Duodenal mucosa (tissue), 2 donors: Measurements from ENCODE around the gene PARN.
"Not testable (repeated sequence)": the region's sequence is repeated elsewhere in the genome, so short reads cannot be mapped to it uniquely, and the experiment has no call there.

Experiments
- H3K27ac ChIP-seq: one replicate; pipeline ENCODE4 v1.7.0; 2013; ENCODE audit warnings: low read depth, low read length
- H3K27me3 ChIP-seq, 2 donors: one replicate each; pipeline ENCODE4 v1.7.0; 2013; ENCODE audit warnings: low read length in 2 of 2, control low read depth in 1 of 2; ENCODE audit not compliant: insufficient read depth in 2 of 2, control insufficient read depth in 1 of 2
- H3K36me3 ChIP-seq, 2 donors: one replicate each; pipeline ENCODE4 v1.7.0; 2013; ENCODE audit warnings: low read length in 2 of 2, control low read depth in 1 of 2; ENCODE audit not compliant: insufficient read depth in 2 of 2, control insufficient read depth in 1 of 2
- H3K4me1 ChIP-seq, 2 donors: one replicate each; pipeline ENCODE4 v1.7.0; 2013; ENCODE audit warnings: low read length in 2 of 2, control low read depth in 1 of 2; ENCODE audit not compliant: insufficient read depth in 2 of 2, control insufficient read depth in 1 of 2
- H3K4me3 ChIP-seq, 2 donors: one replicate each; pipeline ENCODE4 v1.7.0; 2013; ENCODE audit warnings: low read length in 2 of 2, low read depth in 1 of 2
- H3K9ac ChIP-seq, 2 donors: one replicate each; pipeline ENCODE4 v1.7.0; 2013; ENCODE audit warnings: low read length in 2 of 2, low read depth in 1 of 2
- H3K9me3 ChIP-seq, 2 donors: one replicate each; pipeline ENCODE4 v1.7.0; 2013; ENCODE audit warnings: low read length in 2 of 2, control low read depth in 1 of 2; ENCODE audit not compliant: control insufficient read depth in 1 of 2

PARN gene

GRCh38 chr16:14434860-14435259 lies 195.2 kb downstream of the PARN start:
- Histone ChIP-seq H3K9me3 (no peaks in the 10 kb centered on the region), H3K27me3 (no peaks in the 10 kb centered on the region), H3K36me3 (peaks cover 0 to 17% of the 10 kb centered on the region in 2 donors), H3K4me1 (no peaks in the 10 kb centered on the region), H3K27ac (no peak overlapping the region), H3K4me3 (no peak overlapping the region), H3K9ac (no peak overlapping the region)

DNA sequence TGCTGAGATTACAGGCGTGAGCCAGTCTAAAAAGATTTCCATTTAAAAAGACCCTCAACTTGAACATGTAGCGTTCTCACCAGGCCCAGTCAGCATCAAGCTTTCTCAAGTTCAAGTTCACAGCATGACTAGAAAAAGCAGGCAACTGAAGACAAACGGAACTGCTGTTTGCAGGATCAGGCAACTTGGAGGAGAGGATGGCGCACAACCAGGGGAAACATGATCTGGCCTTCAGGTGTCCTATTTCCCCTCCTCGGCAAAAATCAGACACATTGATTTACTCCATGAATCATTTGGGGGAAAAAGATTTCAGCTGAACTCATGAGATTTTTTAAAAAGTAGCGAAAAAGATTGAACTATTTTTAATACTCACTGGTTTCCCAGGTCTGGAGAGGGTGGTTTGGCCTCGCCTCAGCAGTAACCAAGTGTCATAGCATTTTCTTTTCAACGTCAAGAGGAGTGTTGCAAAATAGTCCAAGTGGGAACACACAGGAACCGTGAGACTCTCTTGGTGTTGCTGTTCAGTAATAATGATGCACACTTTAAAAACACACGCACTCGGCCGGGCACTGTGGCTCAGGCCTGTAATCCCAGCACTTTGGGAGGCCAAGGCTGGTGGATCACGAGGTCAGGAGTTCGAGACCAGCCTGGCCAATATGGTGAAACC lies 201.0 kb downstream of the PARN start:
- not testable (repeated sequence) for H3K9me3 ChIP-seq, H3K36me3 ChIP-seq, H3K27me3 ChIP-seq, H3K9ac ChIP-seq, H3K4me3 ChIP-seq, H3K27ac ChIP-seq, H3K4me1 ChIP-seq

DNA sequence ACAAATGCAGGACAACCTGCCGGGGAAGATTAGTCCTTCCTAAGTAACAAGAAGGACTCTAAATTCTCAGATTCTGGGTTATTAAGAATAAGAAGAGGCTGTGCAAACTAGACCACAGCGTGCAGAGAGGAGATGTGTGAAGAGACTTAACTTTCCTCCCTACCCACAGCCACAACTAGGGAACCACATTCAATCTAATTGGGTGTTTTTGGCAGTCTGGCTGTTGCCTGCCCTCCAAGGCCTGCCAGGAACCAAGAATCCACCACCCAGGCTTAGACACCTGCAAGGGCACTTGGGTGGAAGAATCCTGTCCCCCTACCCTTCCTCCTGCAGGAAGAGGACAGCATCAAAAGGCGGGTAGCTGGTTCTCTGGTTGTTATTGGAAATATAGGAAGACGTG lies 202.0 kb downstream of the PARN start:
- Histone ChIP-seq H3K27ac (no peak overlapping the region), H3K9me3 (no peaks in the 10 kb centered on the region), H3K36me3 (peaks cover 0 to 2% of the 10 kb centered on the region in 2 donors), H3K27me3 (no peaks in the 10 kb centered on the region), H3K4me3 (no peak overlapping the region), H3K4me1 (no peaks in the 10 kb centered on the region), H3K9ac (no peak overlapping the region)

GRCh38 chr16:14427371-14427948 lies 202.6 kb downstream of the PARN start:
- Histone ChIP-seq H3K36me3 (peaks cover 0 to 2% of the 10 kb centered on the region in 2 donors), H3K4me1 (no peaks in the 10 kb centered on the region), H3K27me3 (no peaks in the 10 kb centered on the region), H3K27ac (no peak overlapping the region), H3K4me3 (no peak overlapping the region), H3K9me3 (no peaks in the 10 kb centered on the region), H3K9ac (no peak overlapping the region)

DNA sequence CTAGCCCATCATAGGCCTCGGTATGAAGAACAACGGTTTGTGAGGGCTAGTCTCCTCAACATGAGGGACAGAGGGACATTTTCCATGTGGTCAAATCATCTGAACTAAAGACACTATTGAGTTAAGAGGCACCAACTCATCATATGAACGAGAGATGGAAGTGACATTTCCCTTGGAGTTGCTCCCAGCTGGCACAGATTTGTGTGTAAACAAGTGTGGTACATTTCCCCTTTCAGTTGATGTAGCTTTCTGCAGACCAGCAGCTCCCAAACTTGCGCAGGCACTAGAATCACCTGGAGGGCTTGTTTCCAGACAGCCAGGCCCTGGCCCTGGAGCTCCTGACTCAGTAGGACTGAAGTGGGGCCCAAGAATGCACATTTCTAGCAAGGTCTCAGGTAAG lies 205.5 kb downstream of the PARN start:
- H3K36me3 ChIP-seq = peaks cover 0 to 2% of the 10 kb centered on the region in 2 donors
- H3K4me3 ChIP-seq = no peak overlapping the region
- H3K27me3 ChIP-seq = no peaks in the 10 kb centered on the region
- no peak overlapping the region for H3K27ac ChIP-seq
- H3K4me1 ChIP-seq = no peaks in the 10 kb centered on the region
- H3K9me3 ChIP-seq = no peaks in the 10 kb centered on the region
- H3K9ac ChIP-seq = no peak overlapping the region

DNA sequence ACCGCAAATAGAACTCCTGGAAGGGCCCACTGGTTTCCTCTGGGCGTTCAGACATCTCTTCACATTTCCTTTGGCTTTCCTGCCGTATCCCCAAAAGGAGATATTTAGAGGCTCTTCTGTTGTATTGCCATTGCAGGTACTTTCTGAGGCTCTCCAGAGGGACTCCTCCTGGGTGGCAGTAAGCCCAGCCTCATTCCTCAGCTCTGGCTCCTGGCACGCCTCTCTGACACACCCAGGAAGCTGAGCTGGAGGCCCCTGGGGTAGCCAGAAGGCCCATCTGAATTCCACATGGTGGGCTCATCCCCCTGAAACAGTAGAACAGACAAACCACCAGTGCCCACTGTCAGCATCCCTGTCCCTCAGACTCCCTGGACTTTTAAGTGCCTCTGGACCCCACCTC lies 206.7 kb downstream of the PARN start:
- no peaks in the 10 kb centered on the region for H3K27me3 ChIP-seq
- H3K4me3 ChIP-seq = no peak overlapping the region
- H3K9ac ChIP-seq = no peak overlapping the region
- no peak overlapping the region for H3K27ac ChIP-seq
- H3K4me1 ChIP-seq = no peaks in the 10 kb centered on the region
- no peaks in the 10 kb centered on the region for H3K9me3 ChIP-seq
- no peaks in the 10 kb centered on the region for H3K36me3 ChIP-seq

DNA sequence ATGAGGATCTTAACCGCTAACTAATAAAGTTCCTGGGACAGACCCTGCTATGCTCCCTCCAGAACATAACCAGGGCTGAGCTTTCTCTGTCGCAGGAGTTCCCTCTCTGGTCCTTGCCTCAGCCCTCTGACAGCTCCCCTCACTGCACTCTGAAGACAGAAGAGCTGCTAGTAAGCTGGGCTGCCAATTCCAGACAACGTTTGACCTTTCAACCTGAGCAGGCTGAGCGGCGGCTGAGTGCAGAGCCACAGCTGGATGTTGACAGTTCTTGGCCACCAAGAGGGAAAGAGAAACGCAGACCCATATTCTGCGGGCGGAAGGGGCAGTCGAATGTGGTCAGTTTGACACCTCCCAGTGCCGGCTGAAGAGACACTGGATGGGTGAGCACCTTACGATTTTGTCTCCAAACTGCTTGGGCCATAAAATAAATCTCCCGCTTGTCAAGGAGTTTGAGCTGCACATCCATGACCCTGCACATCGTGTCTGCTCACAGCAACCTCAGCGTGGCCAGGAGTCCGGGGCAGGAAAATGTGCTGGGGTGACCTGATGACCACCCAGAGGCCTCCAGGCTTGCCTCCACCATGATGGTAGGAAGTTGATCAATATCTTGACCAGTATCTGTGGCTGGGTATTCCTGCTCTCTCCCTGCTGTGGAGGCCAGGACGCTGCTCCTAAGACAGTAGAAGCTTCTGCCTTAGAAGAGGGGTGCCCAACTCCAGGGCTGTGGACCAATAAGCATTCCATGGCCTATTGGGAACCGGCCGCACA lies 209.2 kb downstream of the PARN start:
- no peaks in the 10 kb centered on the region for H3K4me1 ChIP-seq
- no peaks in the 10 kb centered on the region for H3K27me3 ChIP-seq
- no peaks in the 10 kb centered on the region for H3K36me3 ChIP-seq
- no peaks in the 10 kb centered on the region for H3K9me3 ChIP-seq
- no peak overlapping the region for H3K4me3 ChIP-seq
- no peak overlapping the region for H3K27ac ChIP-seq
- no peak overlapping the region for H3K9ac ChIP-seq

DNA sequence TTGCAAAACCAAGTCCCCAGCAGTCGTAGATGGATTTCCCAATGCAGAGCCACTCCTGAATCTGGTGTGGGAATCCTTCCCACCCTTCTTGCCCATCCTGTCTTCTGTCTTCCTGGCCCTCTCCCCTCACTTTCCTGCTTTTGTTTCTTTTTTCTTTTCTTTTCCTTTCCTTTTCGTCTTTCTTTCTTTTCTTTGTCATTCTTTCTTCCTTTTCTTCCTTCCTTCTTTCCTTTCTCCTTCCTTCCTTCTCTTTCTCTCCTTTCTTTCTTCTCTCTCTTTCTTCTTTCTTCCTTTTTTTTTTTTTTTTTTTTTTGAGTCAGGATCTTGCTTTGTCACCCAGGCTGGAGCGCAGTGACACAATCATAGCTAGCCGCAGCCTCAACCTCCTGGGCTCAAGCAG lies 209.8 kb downstream of the PARN start:
- H3K4me3 ChIP-seq, H3K4me1 ChIP-seq, H3K36me3 ChIP-seq, H3K9ac ChIP-seq, H3K27me3 ChIP-seq, H3K9me3 ChIP-seq, H3K27ac ChIP-seq: not testable (repeated sequence)

DNA sequence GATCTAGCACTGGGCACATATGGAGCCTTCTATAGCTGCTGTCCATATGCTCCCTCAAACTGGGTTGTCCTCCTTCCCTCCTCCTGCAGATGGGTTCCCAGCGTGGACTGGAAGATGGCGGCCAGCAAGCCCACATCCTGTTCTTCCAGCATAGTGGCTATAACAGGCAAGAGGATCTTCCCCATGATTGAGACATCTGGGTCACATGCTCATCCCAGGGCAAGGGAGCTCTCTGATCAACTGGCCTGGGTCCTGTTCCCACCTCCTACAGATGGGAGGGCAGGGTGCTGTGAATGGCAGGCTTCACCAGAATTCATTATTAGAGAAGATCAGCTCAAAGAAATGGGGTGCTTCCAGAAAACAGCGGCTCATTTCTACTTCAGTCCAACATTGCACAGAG lies 210.2 kb downstream of the PARN start:
- H3K36me3 ChIP-seq = no peaks in the 10 kb centered on the region
- H3K9me3 ChIP-seq = no peaks in the 10 kb centered on the region
- H3K4me1 ChIP-seq = no peaks in the 10 kb centered on the region
- H3K27me3 ChIP-seq = no peaks in the 10 kb centered on the region
- H3K9ac ChIP-seq = no peak overlapping the region
- H3K4me3 ChIP-seq = no peak overlapping the region
- H3K27ac ChIP-seq = no peak overlapping the region

GRCh38 chr16:14418795-14419225 lies 211.2 kb downstream of the PARN start:
- no peaks in the 10 kb centered on the region for H3K27me3 ChIP-seq
- no peak overlapping the region for H3K27ac ChIP-seq
- H3K9ac ChIP-seq = no peak overlapping the region
- no peaks in the 10 kb centered on the region for H3K4me1 ChIP-seq
- H3K9me3 ChIP-seq = no peaks in the 10 kb centered on the region
- H3K4me3 ChIP-seq = no peak overlapping the region
- H3K36me3 ChIP-seq = no peaks in the 10 kb centered on the region
